Spleen (tissue), 11 donors: Measurements from ENCODE around the gene SRGAP1. TPM values are rescaled to one million over a fixed set of nuclear protein-coding genes. Genes with fewer than 3 reads are reported as not detected.

Source experiments
- DNase-seq: peaks from one replicate; pipeline ENCODE4 v3.0.0-alpha.2; 2020
- H3K27ac ChIP-seq, 8 donors: fragments of 200-600 bp; sonication (generic) in 7 of 8; 1 replicate in 4 of 8; 2 replicates in 4 of 8; pipeline versions ENCODE4 v1.5.0 to v1.8.0; 2016 to 2021; ENCODE audit warnings: inconsistent platforms in 4 of 8, mild to moderate bottlenecking in 4 of 8, moderate library complexity in 1 of 8
- H3K27me3 ChIP-seq, 7 donors: fragments of 200-600 bp; sonication (generic) in 6 of 7; replicated peaks in 1 of 7; 1 replicate in 4 of 7; 2 replicates in 3 of 7; pipeline versions ENCODE4 v1.5.0 to v1.8.0; 2016 to 2021; ENCODE audit warnings: inconsistent platforms in 3 of 7, mild to moderate bottlenecking in 1 of 7
- H3K36me3 ChIP-seq, 6 donors: fragments of 200-600 bp; sonication (generic) in 5 of 6; 1 replicate in 4 of 6; 2 replicates in 2 of 6; pipeline versions ENCODE4 v1.5.0 to v1.8.0; 2016 to 2021; ENCODE audit warnings: inconsistent platforms in 2 of 6
- H3K4me1 ChIP-seq, 6 donors: fragments of 200-600 bp; sonication (generic) in 5 of 6; 1 replicate in 3 of 6; 2 replicates in 3 of 6; pipeline versions ENCODE4 v1.5.0 to v1.8.0; 2016 to 2021; ENCODE audit warnings: inconsistent platforms in 3 of 6
- H3K4me3 ChIP-seq, 8 donors: fragments of 200-600 bp; sonication (generic) in 7 of 8; 1 replicate in 4 of 8; 2 replicates in 4 of 8; pipeline versions ENCODE4 v1.5.0 to v1.8.0; 2016 to 2021; ENCODE audit warnings: inconsistent platforms in 4 of 8, mild to moderate bottlenecking in 4 of 8, moderate library complexity in 2 of 8
- H3K9me3 ChIP-seq, 8 donors: fragments of 200-600 bp; sonication (generic) in 7 of 8; 1 replicate in 4 of 8; 2 replicates in 4 of 8; pipeline versions ENCODE4 v1.5.0 to v1.8.0; 2016 to 2021; ENCODE audit warnings: inconsistent platforms in 4 of 8
- CTCF ChIP-seq, 11 experiments: fragments of 200-600 bp in 7 of 11; fragments of 450-650 bp in 4 of 11; sonication (generic) in 4 of 11; IDR thresholded peaks in 8 of 11; conservative IDR thresholded peaks in 3 of 11; 1 replicate in 7 of 11; 2 replicates in 4 of 11; pipeline versions ENCODE4 v1.4.0 to v1.8.0; 2016 to 2021; ENCODE audit warnings: antibody characterized with exemption in 11 of 11, inconsistent platforms in 4 of 11, mild to moderate bottlenecking in 1 of 11
- POLR2A ChIP-seq, 3 donors: fragments of 450-650 bp; IDR thresholded peaks; one replicate each; pipeline ENCODE4 v1.5.1; 2017; ENCODE audit warnings: antibody characterized with exemption in 3 of 3, mild to moderate bottlenecking in 1 of 3
- POLR2AphosphoS5 ChIP-seq, 3 donors: sonication (generic); formaldehyde crosslinking; IDR thresholded peaks; one replicate each; pipeline ENCODE4 v1.5.1; 2017; ENCODE audit warnings: antibody characterized with exemption in 3 of 3
- WGBS, 5 donors: extraction: QIAGEN DNeasy Blood & Tissue Kit in 3 of 5; methylation state at CpG; one replicate each; pipeline versions ENCODE4 v1.1.5 to v1.1.7; 2013 to 2018; 5-methylcytosine and 5-hydroxymethylcytosine counted together
- intact Hi-C: fragments of 100-400 bp; cut with DNase I; formaldehyde crosslinking; loops from one replicate; pipeline ENCODE4 v1.15.0; 2023; ENCODE audit warnings: low total_unique reads
- polyA plus RNA-seq, 3 donors: library from polyadenylated mRNA; stranded (reverse); fragments of 200-250 nt; gene quantifications; one replicate each; pipeline ENCODE4 v1.2.1, GENCODE V29; 2013
- total RNA-seq, 7 donors: library from RNA; depleted of rRNA in 3 of 7; stranded (reverse); fragments of >200 nt in 3 of 7; fragmentation: NEBNext Ultra II Directional in 4 of 7; extraction: Animal tissue kit (Norgen Biotek cat#: 25700) in 4 of 7; gene quantifications; one replicate each; pipeline versions ENCODE4 v1.1.0 to v1.2.1, GENCODE V29; 2016 to 2021
- donor health status: healthy with polysubstance abuse.
- donor health status: DM: no; HTN: no; CAD: no; lungs with moderate emphysema.
- donor health status: DM: no; HTN: no; CAD: no.
- donor health status: Bipolar disorder and iron deficiency.
- donor health status: healthy.
- donor health status: DM: no; HTN: no; CAD: no.
- donor health status: DM: yes; HTN: yes; CAD: no.

The SRGAP1 gene
- total and polyA plus RNA-seq, 10 donors, result 0.37 to 20.1 (median 13.4) TPM

GRCh38 chr12:63911341-63911740 lies 66.8 kb downstream of the SRGAP1 start:
- TF ChIP-seq POLR2AphosphoS5 (IDR thresholded peaks at IDR 0.05) (no peak), CTCF (IDR thresholded peaks at IDR 0.05 in 8 of 11, conservative IDR thresholded peaks at IDR 0.05 in 3 of 11) (no peak)
- intact Hi-C loops, result no loop called here
- no peak for DNase-seq
- Histone ChIP-seq H3K27me3 (no peaks in the 10 kb centered on the region), H3K4me1 (peaks cover 0 to 33% (median 0%) of the 10 kb centered on the region in 6 donors), H3K9me3 (peaks cover 0 to 10% (median 6%) of the 10 kb centered on the region in 8 donors), H3K4me3 (no peak overlapping the region), H3K36me3 (no peaks in the 10 kb centered on the region), H3K27ac (no peak overlapping the region)
- WGBS, 5 donors, result 47 to 64% (median 63%) methylated on average over 4 of the region's 4 CpGs

- TF ChIP-seq CTCF (IDR thresholded peaks at IDR 0.05 in 8 of 11, conservative IDR thresholded peaks at IDR 0.05 in 3 of 11) (peak in 1 of 11 experiments; percentile 13), POLR2A (IDR thresholded peaks at IDR 0.05) (no peak), POLR2AphosphoS5 (IDR thresholded peaks at IDR 0.05) (no peak)
- Histone ChIP-seq H3K27ac (no peak overlapping the region), H3K27me3 (no peaks in the 10 kb centered on the region), H3K36me3 (no peaks in the 10 kb centered on the region), H3K9me3 (no peaks in the 10 kb centered on the region), H3K4me3 (no peak overlapping the region), H3K4me1 (peaks cover 0 to 46% (median 7%) of the 10 kb centered on the region in 6 donors)
- DNase-seq, result no peak
- 40 to 51% (median 48%) methylated on average over 2 of the region's 2 CpGs for WGBS, 5 donors
- intact Hi-C loops, result no loop called here
Measured at GRCh38 chr12:63912651-63913050, 68.2 kb downstream of the SRGAP1 start.

GRCh38 chr12:63913929-63914328 lies 69.4 kb downstream of the SRGAP1 start:
- Histone ChIP-seq H3K4me1 (peaks cover 10 to 59% (median 18%) of the 10 kb centered on the region in 6 donors), H3K9me3 (no peaks in the 10 kb centered on the region), H3K4me3 (no peak overlapping the region), H3K27me3 (no peaks in the 10 kb centered on the region), H3K36me3 (no peaks in the 10 kb centered on the region), H3K27ac (no peak overlapping the region)
- no peak for TF ChIP-seq POLR2AphosphoS5 (IDR thresholded peaks at IDR 0.05)
- TF ChIP-seq CTCF (IDR thresholded peaks at IDR 0.05 in 8 of 11, conservative IDR thresholded peaks at IDR 0.05 in 3 of 11), result no peak
- no peak for TF ChIP-seq POLR2A (IDR thresholded peaks at IDR 0.05)
- no peak for DNase-seq
- WGBS, 5 donors, result 87 to 95% (median 89%) methylated on average over 2 of the region's 2 CpGs
- intact Hi-C loops, result no loop called here

GRCh38 chr12:63915105-63915800 lies 70.8 kb downstream of the SRGAP1 start:
- H3K4me1 ChIP-seq, result peaks cover 10 to 67% (median 18%) of the 10 kb centered on the region in 6 donors
- TF ChIP-seq CTCF (IDR thresholded peaks at IDR 0.05 in 8 of 11, conservative IDR thresholded peaks at IDR 0.05 in 3 of 11), result no peak
- TF ChIP-seq POLR2A (IDR thresholded peaks at IDR 0.05), result no peak
- no peak for TF ChIP-seq POLR2AphosphoS5 (IDR thresholded peaks at IDR 0.05)
- H3K36me3 ChIP-seq, result no peaks in the 10 kb centered on the region
- H3K4me3 ChIP-seq, result no peak overlapping the region
- no peaks in the 10 kb centered on the region for H3K9me3 ChIP-seq
- 60 to 73% (median 69%) methylated on average over 2 of the region's 2 CpGs for WGBS, 5 donors
- H3K27me3 ChIP-seq, result no peaks in the 10 kb centered on the region
- intact Hi-C loops, result no loop called here
- no peak for DNase-seq
- H3K27ac ChIP-seq, result no peak overlapping the region
